Natural killer cell (primary cell): ENCODE data around the gene TPRN. TPM values are rescaled to one million over a fixed set of nuclear protein-coding genes. Genes with fewer than 3 reads are reported as not detected.
A peak's percentile ranks its signal among the peaks of the same experiment; 100 is the strongest.

ENCODE experiments used
- ATAC-seq, 3 donors: fragments of 150-1000 bp in 2 of 3; fragments of 200-7000 bp in 1 of 3; cut with Tn5 transposase; 1 replicate in 1 of 3; 2 replicates in 2 of 3; pipeline ENCODE4 v1.10.0; 2021; ENCODE audit warnings: mild to moderate bottlenecking in 2 of 3, moderate library complexity in 2 of 3
- DNase-seq, 2 donors: peaks; one replicate each; pipeline versions ENCODE4 v3.0.0 to v3.0.0-alpha.2; 2013 to 2021; ENCODE audit warnings: mixed read lengths in 1 of 2
- H3K27ac ChIP-seq: one replicate; pipeline ENCODE4 v1.5.1; 2013; ENCODE audit warnings: mild to moderate bottlenecking, low read length
- H3K27me3 ChIP-seq: one replicate; pipeline ENCODE4 v1.6.1; 2013; ENCODE audit warnings: low read length; ENCODE audit not compliant: control insufficient read depth, insufficient read depth
- H3K36me3 ChIP-seq: one replicate; pipeline ENCODE4 v1.6.1; 2013; ENCODE audit warnings: low read length; ENCODE audit not compliant: control insufficient read depth, insufficient read depth
- H3K4me1 ChIP-seq: one replicate; pipeline ENCODE4 v1.6.1; 2013; ENCODE audit warnings: low read length; ENCODE audit not compliant: control insufficient read depth, insufficient read depth
- H3K4me3 ChIP-seq: one replicate; pipeline ENCODE4 v1.5.1; 2013; ENCODE audit warnings: low read length
- H3K9me3 ChIP-seq: one replicate; pipeline ENCODE4 v1.6.1; 2013; ENCODE audit warnings: low read length; ENCODE audit not compliant: control insufficient read depth, insufficient read depth
- H3K27ac Mint-ChIP-seq, 2 donors: one replicate each; pipeline ENCODE4 v1.8.0; 2022; ENCODE audit warnings: mild to moderate bottlenecking in 2 of 2, mixed read lengths in 2 of 2, moderate library complexity in 1 of 2
- H3K27me3 Mint-ChIP-seq, 2 donors: one replicate each; pipeline ENCODE4 v1.8.0; 2022; ENCODE audit warnings: low read depth in 2 of 2, mixed read lengths in 2 of 2
- H3K36me3 Mint-ChIP-seq: one replicate; pipeline ENCODE4 v1.8.0; 2022; ENCODE audit warnings: mixed read lengths
- H3K4me1 Mint-ChIP-seq, 2 donors: one replicate each; pipeline ENCODE4 v1.8.0; 2022; ENCODE audit warnings: mixed read lengths in 2 of 2
- H3K4me3 Mint-ChIP-seq: one replicate; pipeline ENCODE4 v1.8.0; 2022; ENCODE audit warnings: mild to moderate bottlenecking, moderate library complexity, mixed read lengths
- H3K9me3 Mint-ChIP-seq, 2 donors: one replicate each; pipeline ENCODE4 v1.8.0; 2022; ENCODE audit warnings: mixed read lengths in 2 of 2
- CTCF ChIP-seq: fragments of 200-600 bp; IDR thresholded peaks from one replicate; pipeline ENCODE4 v1.8.0; 2022; ENCODE audit warnings: antibody characterized with exemption
- WGBS: methylation state at CpG from one replicate; pipeline ENCODE4 v1.1.7; 2013; ENCODE audit warnings: missing lambda C conversion rate; ENCODE audit not compliant: insufficient coverage; 5-methylcytosine and 5-hydroxymethylcytosine counted together
- intact Hi-C: fragments of 100-400 bp; cut with micrococcal nuclease; formaldehyde crosslinking; loops from one replicate; pipeline ENCODE4 v1.14.2; 2022
- total RNA-seq, 4 donors: library from RNA; stranded (reverse); fragments of 120-200 nt in 1 of 4; gene quantifications; one replicate each; pipeline versions ENCODE4 v1.2.3 to v1.2.4, GENCODE V29; 2013 to 2022

TPRN gene
- total RNA-seq, 3 donors from 2014 or later (not counting 1 experiment from before 2014, with no cell fraction given), result 8.2 to 10.6 (median 8.4) TPM

- no peaks in the 10 kb centered on the region for H3K4me1 ChIP-seq
- TF ChIP-seq CTCF, result no peak
- no peaks in the 10 kb centered on the region for H3K36me3 Mint-ChIP-seq
- peak in 2 of 3 donors; percentile 46 for ATAC-seq
- intact Hi-C loops, result no loop called here
- DNase-seq, result peak in 1 of 2 donors; percentile 40
- H3K4me1 Mint-ChIP-seq, result no peaks in the 10 kb centered on the region
- H3K36me3 ChIP-seq, result no peaks in the 10 kb centered on the region
- H3K4me3 Mint-ChIP-seq, result peak overlapping the region; percentile 40
- WGBS, result under 1% methylated on average over 124 of the region's 124 CpGs
- no peaks in the 10 kb centered on the region for H3K9me3 ChIP-seq
- H3K27ac Mint-ChIP-seq, result no peak overlapping the region
- peaks cover 7 to 31% of the 10 kb centered on the region in 2 donors for H3K27me3 Mint-ChIP-seq
- no peak overlapping the region for H3K4me3 ChIP-seq
- H3K9me3 Mint-ChIP-seq, result no peaks in the 10 kb centered on the region
- H3K27me3 ChIP-seq, result peaks cover 41% of the 10 kb centered on the region
- H3K27ac ChIP-seq, result no peak overlapping the region
Observed at GRCh38 chr9:137168904-137169856, 31.4 kb downstream of the TPRN start.

DNA sequence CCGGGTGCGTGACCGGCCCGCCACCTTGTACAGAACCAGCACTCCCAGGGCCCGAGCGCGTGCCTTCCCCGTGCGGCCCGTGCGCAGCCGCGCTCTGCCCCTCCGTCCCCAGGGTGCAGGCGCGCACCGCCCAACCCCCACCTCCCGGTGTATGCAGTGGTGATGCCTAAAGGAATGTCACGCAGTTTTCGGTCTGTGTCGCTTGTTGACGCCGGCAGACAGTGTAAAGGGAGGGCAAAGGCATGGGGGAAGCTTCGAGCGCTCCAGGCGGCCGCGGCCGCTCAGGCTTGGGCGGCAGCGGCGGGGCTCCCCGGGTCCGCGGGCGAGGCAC, 32.0 kb downstream of the TPRN start:
- Mint-ChIP-seq H3K27me3 (peaks cover 7 to 35% of the 10 kb centered on the region in 2 donors), H3K4me3 (no peak overlapping the region), H3K9me3 (no peaks in the 10 kb centered on the region), H3K36me3 (no peaks in the 10 kb centered on the region), H3K27ac (no peak overlapping the region), H3K4me1 (no peaks in the 10 kb centered on the region)
- DNase-seq, result no peak
- Histone ChIP-seq H3K27ac (no peak overlapping the region), H3K4me3 (no peak overlapping the region), H3K4me1 (no peaks in the 10 kb centered on the region), H3K27me3 (peaks cover 45% of the 10 kb centered on the region), H3K9me3 (no peaks in the 10 kb centered on the region), H3K36me3 (no peaks in the 10 kb centered on the region)
- ATAC-seq, result peak in 1 of 3 donors; percentile 21
- intact Hi-C loops, result no loop called here
- no peak for TF ChIP-seq CTCF
- under 1% methylated on average over 36 of the region's 36 CpGs for WGBS

DNA sequence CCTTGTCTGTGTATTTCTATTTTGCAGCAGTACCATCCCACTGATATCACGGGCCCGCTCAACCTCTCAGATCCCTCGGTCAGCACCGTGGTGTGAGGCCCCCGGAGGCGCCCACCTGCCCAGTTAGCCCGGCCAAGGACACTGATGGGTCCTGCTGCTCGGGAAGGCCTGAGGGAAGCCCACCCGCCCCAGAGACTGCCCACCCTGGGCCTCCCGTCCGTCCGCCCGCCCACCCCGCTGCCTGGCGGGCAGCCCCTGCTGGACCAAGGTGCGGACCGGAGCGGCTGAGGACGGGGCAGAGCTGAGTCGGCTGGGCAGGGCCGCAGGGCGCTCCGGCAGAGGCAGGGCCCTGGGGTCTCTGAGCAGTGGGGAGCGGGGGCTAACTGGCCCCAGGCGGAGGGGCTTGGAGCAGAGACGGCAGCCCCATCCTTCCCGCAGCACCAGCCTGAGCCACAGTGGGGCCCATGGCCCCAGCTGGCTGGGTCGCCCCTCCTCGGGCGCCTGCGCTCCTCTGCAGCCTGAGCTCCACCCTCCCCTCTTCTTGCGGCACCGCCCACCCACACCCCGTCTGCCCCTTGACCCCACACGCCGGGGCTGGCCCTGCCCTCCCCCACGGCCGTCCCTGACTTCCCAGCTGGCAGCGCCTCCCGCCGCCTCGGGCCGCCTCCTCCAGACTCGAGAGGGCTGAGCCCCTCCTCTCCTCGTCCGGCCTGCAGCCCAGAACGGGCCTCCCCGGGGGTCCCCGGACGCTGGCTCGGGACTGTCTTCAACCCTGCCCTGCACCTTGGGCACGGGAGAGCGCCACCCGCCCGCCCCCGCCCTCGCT, 32.6 kb downstream of the TPRN start:
- WGBS, result 10% methylated on average over 56 of the region's 57 CpGs
- no peaks in the 10 kb centered on the region for H3K36me3 Mint-ChIP-seq
- Histone ChIP-seq H3K9me3 (no peaks in the 10 kb centered on the region), H3K27ac (no peak overlapping the region), H3K36me3 (no peaks in the 10 kb centered on the region), H3K4me3 (no peak overlapping the region), H3K4me1 (peaks cover 3% of the 10 kb centered on the region), H3K27me3 (peaks cover 49% of the 10 kb centered on the region)
- no peak overlapping the region for H3K4me3 Mint-ChIP-seq
- peaks cover 7 to 38% of the 10 kb centered on the region in 2 donors for H3K27me3 Mint-ChIP-seq
- no peak for TF ChIP-seq CTCF
- ATAC-seq (peak in 1 of 3 donors; percentile 14), DNase-seq (no peak)
- intact Hi-C loops, result no loop called here
- H3K9me3 Mint-ChIP-seq, result no peaks in the 10 kb centered on the region
- no peaks in the 10 kb centered on the region for H3K4me1 Mint-ChIP-seq
- H3K27ac Mint-ChIP-seq, result no peak overlapping the region
